Peyer's patch (tissue), 4 donors: ENCODE results near the gene RANBP3.

ENCODE experiments used
- POLR2A ChIP-seq, 2 donors: fragments of 450-650 bp; IDR thresholded peaks; one replicate each; pipeline ENCODE4 v1.5.1; 2017; ENCODE audit warnings: antibody characterized with exemption in 2 of 2, mild to moderate bottlenecking in 2 of 2, moderate library complexity in 2 of 2
- TF ChIP-seq, protein P1 (sequence below), 6 experiments: fragments of 450-650 bp in 4 of 6; fragments of 200-600 bp in 2 of 6; sonication (generic) in 1 of 6; IDR thresholded peaks; one replicate each; pipeline ENCODE4 v1.5.1; 2017 to 2019; ENCODE audit warnings: antibody characterized with exemption in 6 of 6, mild to moderate bottlenecking in 3 of 6, moderate library complexity in 1 of 6

DNA sequence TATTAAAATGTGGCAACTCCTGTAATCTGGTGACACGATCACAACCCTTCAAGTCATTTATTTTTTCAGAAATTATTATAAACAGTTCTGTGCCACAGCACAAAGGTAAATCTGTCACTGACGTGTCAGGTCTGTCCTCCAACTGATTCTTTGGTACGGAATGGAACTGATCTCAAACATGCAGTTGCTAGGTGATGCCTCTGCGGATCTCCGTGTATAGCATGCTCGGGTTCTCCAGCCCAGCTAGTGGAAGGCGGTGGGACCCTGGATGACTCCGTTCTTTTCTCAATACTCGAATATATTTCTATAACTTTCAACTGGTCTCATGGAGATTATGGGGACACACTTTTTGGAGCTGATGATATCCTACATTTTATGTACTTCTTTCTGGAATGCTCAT is 11.0 kb downstream of the RANBP3 start:
- TF ChIP-seq, protein P1, sequence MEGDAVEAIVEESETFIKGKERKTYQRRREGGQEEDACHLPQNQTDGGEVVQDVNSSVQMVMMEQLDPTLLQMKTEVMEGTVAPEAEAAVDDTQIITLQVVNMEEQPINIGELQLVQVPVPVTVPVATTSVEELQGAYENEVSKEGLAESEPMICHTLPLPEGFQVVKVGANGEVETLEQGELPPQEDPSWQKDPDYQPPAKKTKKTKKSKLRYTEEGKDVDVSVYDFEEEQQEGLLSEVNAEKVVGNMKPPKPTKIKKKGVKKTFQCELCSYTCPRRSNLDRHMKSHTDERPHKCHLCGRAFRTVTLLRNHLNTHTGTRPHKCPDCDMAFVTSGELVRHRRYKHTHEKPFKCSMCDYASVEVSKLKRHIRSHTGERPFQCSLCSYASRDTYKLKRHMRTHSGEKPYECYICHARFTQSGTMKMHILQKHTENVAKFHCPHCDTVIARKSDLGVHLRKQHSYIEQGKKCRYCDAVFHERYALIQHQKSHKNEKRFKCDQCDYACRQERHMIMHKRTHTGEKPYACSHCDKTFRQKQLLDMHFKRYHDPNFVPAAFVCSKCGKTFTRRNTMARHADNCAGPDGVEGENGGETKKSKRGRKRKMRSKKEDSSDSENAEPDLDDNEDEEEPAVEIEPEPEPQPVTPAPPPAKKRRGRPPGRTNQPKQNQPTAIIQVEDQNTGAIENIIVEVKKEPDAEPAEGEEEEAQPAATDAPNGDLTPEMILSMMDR (IDR thresholded peaks at IDR 0.05) = no peak
- no peak for TF ChIP-seq POLR2A (IDR thresholded peaks at IDR 0.05)
